NCI-H1092 (cell line): Measurements from ENCODE around the gene PCDH12.
"Not testable (repeated sequence)": the region's sequence is repeated elsewhere in the genome, so short reads cannot be mapped to it uniquely, and the experiment has no call there.

Experiments
- DNase-seq: peaks from one replicate; lab custom pipeline; 2025; lab: John Stamatoyannopoulos, UW

The PCDH12 gene

GRCh38 chr5:141940695-141941271, 17.2 kb downstream of the PCDH12 start:
- no peak for DNase-seq

- no peak for DNase-seq
Observed at GRCh38 chr5:141935538-141935937, 22.5 kb downstream of the PCDH12 start.

- peak; percentile 40 for DNase-seq
Observed at GRCh38 chr5:141934099-141934844, 23.7 kb downstream of the PCDH12 start.

- no peak for DNase-seq
Observed at GRCh38 chr5:141933151-141933550, 24.9 kb downstream of the PCDH12 start.

- no peak for DNase-seq
Observed at GRCh38 chr5:141931694-141932093, 26.3 kb downstream of the PCDH12 start.

- DNase-seq = no peak
Observed at GRCh38 chr5:141929398-141930058, 28.5 kb downstream of the PCDH12 start.

GRCh38 chr5:141928051-141928450, 30.0 kb downstream of the PCDH12 start:
- no peak for DNase-seq

GRCh38 chr5:141926434-141926833, 31.6 kb downstream of the PCDH12 start:
- DNase-seq = no peak

GRCh38 chr5:141923448-141924313, 34.3 kb downstream of the PCDH12 start, which contains the start of gene DELE1:
DELE1 (plus strand) TSS chr5:141923871; CDS start chr5:141923942, 71 bp downstream.
- peak; percentile 60 for DNase-seq

GRCh38 chr5:141922827-141923447, 35.1 kb downstream of the PCDH12 start:
- not testable (repeated sequence) for DNase-seq

GRCh38 chr5:141920771-141921170, 37.2 kb downstream of the PCDH12 start:
- DNase-seq = no peak

GRCh38 chr5:141919218-141920119, 38.5 kb downstream of the PCDH12 start:
- no peak for DNase-seq

GRCh38 chr5:141917760-141918159, 40.2 kb downstream of the PCDH12 start:
- DNase-seq = no peak

GRCh38 chr5:141916522-141916921, 41.5 kb downstream of the PCDH12 start:
- DNase-seq = no peak

GRCh38 chr5:141915881-141916336, 42.1 kb downstream of the PCDH12 start:
- no peak for DNase-seq

GRCh38 chr5:141914797-141915196, 43.2 kb downstream of the PCDH12 start:
- DNase-seq = no peak

GRCh38 chr5:141914199-141914743, 43.7 kb downstream of the PCDH12 start:
- DNase-seq = peak; percentile 16

- no peak for DNase-seq
Observed at GRCh38 chr5:141913560-141914198, 44.3 kb downstream of the PCDH12 start.

- DNase-seq = no peak
Observed at GRCh38 chr5:141910271-141910673, 47.7 kb downstream of the PCDH12 start.

GRCh38 chr5:141909212-141909611, 48.8 kb downstream of the PCDH12 start:
- no peak for DNase-seq
